Ascending aorta (tissue), 2 donors: ENCODE data around the gene TRABD. TPM values are rescaled to one million over a fixed set of nuclear protein-coding genes. Genes with fewer than 3 reads are reported as not detected.
"Not testable (repeated sequence)": the region's sequence is repeated elsewhere in the genome, so short reads cannot be mapped to it uniquely, and the experiment has no call there.

Experiments
- DNase-seq, 2 donors: peaks; one replicate each; pipeline ENCODE4 v3.0.0-alpha.2; 2019; ENCODE audit warnings: low spot score in 2 of 2
- H3K27ac ChIP-seq, 2 donors: fragments of 200-600 bp; sonication (generic); one replicate each; pipeline ENCODE4 v1.5.1; 2016 to 2017; ENCODE audit warnings: mild to moderate bottlenecking in 1 of 2
- H3K27me3 ChIP-seq: fragments of 200-600 bp; sonication (generic); one replicate; pipeline ENCODE4 v1.5.1; 2017
- H3K36me3 ChIP-seq, 2 donors: fragments of 200-600 bp; sonication (generic); one replicate each; pipeline ENCODE4 v1.5.1; 2016
- H3K4me1 ChIP-seq, 2 donors: fragments of 200-600 bp; sonication (generic); one replicate each; pipeline ENCODE4 v1.5.1; 2016 to 2017; ENCODE audit warnings: mild to moderate bottlenecking in 1 of 2
- H3K4me3 ChIP-seq, 2 donors: fragments of 200-600 bp; sonication (generic); one replicate each; pipeline ENCODE4 v1.5.1; 2016 to 2017; ENCODE audit warnings: mild to moderate bottlenecking in 1 of 2
- H3K9me3 ChIP-seq, 2 donors: fragments of 200-600 bp; sonication (generic); one replicate each; pipeline ENCODE4 v1.5.1; 2016
- intact Hi-C: fragments of 100-400 bp; cut with DNase I; formaldehyde crosslinking; loops from one replicate; pipeline ENCODE4 v1.15.1; 2023
- total RNA-seq: library from RNA; depleted of rRNA; stranded (reverse); fragments of >200 nt; gene quantifications from one replicate; pipeline ENCODE4 v1.1.0, GENCODE V29; 2016
- TF ChIP-seq, protein P1 (sequence below), 3 experiments: fragments of 200-600 bp in 2 of 3; fragments of 450-650 bp in 1 of 3; sonication (generic) in 2 of 3; IDR thresholded peaks; one replicate each; pipeline ENCODE4 v1.5.1; 2016 to 2019; ENCODE audit warnings: antibody characterized with exemption in 3 of 3, mild to moderate bottlenecking in 1 of 3, moderate library complexity in 1 of 3

The TRABD gene
- total RNA-seq, 1 donor from 2014 or later = 91.4 TPM

DNA sequence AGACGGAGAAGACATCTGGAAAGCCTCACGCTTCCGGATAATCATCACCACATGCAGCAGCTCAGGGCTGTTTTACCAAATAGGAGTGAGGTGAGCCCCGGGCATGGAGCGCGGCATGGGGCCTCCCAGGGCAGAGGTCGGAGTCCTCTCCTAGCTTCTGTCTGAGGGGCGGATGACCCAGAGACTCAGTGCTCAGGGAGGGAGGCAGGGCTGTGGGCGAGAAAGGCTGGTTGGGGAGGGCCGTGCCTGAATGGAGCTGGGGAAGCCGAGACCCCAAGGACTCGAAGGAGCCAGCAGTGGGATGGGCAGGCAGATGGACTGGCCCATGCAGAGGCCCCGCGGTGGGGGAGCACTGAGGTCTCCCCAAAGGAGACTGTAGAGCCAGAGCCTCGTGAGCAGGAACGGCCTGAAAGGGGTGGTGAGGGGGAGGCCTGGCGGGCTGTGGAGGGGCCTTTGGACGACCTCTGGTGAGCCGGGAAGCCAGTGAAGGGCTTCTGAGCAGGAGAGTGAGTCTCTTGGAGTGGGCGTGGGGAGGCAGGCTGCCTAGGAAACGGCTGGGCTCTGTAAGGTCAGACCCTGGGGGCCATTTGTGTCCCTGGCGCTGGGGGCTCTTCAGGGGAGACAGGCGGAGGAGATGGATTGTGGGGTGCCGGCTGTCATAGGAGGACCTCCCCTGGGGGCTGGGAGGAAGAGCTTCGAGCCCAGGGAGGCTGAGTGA lies 39.8 kb upstream of the TRABD start:
- H3K27me3 ChIP-seq = peaks cover 1% of the 10 kb centered on the region
- H3K4me1 ChIP-seq = no peaks in the 10 kb centered on the region
- no peak overlapping the region for H3K4me3 ChIP-seq
- TF ChIP-seq, protein P1, sequence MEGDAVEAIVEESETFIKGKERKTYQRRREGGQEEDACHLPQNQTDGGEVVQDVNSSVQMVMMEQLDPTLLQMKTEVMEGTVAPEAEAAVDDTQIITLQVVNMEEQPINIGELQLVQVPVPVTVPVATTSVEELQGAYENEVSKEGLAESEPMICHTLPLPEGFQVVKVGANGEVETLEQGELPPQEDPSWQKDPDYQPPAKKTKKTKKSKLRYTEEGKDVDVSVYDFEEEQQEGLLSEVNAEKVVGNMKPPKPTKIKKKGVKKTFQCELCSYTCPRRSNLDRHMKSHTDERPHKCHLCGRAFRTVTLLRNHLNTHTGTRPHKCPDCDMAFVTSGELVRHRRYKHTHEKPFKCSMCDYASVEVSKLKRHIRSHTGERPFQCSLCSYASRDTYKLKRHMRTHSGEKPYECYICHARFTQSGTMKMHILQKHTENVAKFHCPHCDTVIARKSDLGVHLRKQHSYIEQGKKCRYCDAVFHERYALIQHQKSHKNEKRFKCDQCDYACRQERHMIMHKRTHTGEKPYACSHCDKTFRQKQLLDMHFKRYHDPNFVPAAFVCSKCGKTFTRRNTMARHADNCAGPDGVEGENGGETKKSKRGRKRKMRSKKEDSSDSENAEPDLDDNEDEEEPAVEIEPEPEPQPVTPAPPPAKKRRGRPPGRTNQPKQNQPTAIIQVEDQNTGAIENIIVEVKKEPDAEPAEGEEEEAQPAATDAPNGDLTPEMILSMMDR (IDR thresholded peaks at IDR 0.05) = no peak
- no peaks in the 10 kb centered on the region for H3K9me3 ChIP-seq
- intact Hi-C loops = loop anchor here (2.0 kb wide), 1 partner anchor 63 kb away; no protein-coding TSS in a partner anchor
- H3K27ac ChIP-seq = no peak overlapping the region
- no peaks in the 10 kb centered on the region for H3K36me3 ChIP-seq
- no peak for DNase-seq

DNA sequence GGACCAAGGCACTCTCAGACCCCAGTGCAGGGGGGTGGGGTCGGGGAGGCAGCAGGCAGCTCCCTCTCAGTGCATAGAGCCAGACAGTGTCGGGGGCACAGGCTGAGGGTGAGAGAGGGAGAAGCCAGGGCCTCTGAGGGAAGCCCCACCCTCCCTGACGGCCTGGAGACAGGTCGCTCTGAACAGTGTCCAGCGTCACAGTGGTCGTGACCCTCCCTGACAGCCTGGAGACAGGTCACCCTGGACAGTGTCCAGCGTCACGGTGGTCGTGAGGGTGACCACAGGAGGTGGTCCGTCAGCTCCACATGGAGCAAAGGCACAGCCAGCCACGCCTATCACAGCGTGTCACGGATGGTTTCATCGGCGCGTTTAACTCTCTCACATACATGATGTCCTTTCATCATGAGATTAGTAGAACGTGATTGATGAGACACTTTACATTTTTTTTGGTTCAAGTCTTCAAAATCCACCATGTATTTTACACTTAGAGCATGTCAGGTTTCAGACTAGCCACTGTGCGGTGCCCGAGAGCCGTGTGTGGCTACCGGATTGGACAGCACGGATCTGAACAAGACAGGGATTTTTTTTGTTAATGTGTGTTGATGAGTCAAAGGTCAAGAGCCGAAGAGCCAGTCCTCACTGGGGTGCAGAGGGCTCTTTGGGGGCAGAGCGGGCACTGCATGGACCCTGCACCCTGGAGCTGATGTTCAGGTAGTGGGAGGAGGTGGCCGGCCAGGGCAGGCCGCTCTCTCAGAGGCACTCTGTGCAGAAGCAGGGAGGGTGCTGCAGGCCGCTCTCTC lies 39.1 kb upstream of the TRABD start:
- no peaks in the 10 kb centered on the region for H3K4me1 ChIP-seq
- H3K27me3 ChIP-seq = peaks cover 4% of the 10 kb centered on the region
- H3K27ac ChIP-seq = no peak overlapping the region
- peak in 1 of 2 donors; percentile 62 for DNase-seq
- H3K36me3 ChIP-seq = no peaks in the 10 kb centered on the region
- no peak overlapping the region for H3K4me3 ChIP-seq
- intact Hi-C loops = loop anchor here (2.0 kb wide), 1 partner anchor 62 kb away; no protein-coding TSS in a partner anchor
- H3K9me3 ChIP-seq = no peaks in the 10 kb centered on the region
- TF ChIP-seq, protein P1 (IDR thresholded peaks at IDR 0.05) = peak; percentile 34 to 53 (median 43)

DNA sequence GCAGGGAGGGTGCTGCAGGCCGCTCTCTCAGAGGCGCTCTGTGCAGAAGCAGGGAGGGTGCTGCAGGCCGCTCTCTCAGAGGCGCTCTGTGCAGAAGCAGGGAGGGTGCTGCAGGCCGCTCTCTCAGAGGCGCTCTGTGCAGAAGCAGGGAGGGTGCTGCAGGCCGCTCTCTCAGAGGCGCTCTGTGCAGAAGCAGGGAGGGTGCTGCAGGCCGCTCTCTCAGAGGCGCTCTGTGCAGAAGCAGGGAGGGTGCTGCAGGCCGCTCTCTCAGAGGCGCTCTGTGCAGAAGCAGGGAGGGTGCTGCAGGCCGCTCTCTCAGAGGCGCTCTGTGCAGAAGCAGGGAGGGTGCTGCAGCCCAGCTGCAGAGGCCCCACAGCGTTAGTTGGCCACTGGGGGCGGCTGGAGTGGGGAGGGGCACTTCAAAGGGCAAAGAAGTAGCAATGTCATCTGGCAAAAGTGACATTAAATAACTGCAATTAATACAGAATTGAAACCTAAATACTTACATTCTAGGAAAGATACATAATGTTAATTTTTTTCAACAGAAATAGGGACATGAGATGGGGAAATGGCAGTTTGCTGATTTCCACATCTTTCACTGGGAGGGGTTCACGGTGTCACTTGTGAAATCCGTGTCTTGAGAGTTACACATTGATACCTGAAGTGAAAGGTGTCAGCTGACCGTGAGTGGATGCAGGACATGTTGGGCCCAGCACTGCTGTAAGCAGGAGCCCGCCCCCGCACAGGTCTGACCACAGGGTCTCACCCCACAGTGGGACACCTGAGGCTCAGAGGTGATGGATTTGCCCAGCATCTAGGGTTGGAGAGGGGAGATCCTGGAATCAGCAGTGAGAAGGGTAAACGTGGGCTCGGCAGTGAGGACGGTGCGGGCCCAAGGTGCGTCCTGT lies 38.2 kb upstream of the TRABD start:
- not testable (repeated sequence) for H3K27ac ChIP-seq, H3K27me3 ChIP-seq, H3K9me3 ChIP-seq, H3K4me1 ChIP-seq, H3K36me3 ChIP-seq, H3K4me3 ChIP-seq, DNase-seq
- intact Hi-C loops = loop anchor here (2.0 kb wide), 1 partner anchor 61 kb away; no protein-coding TSS in a partner anchor

DNA sequence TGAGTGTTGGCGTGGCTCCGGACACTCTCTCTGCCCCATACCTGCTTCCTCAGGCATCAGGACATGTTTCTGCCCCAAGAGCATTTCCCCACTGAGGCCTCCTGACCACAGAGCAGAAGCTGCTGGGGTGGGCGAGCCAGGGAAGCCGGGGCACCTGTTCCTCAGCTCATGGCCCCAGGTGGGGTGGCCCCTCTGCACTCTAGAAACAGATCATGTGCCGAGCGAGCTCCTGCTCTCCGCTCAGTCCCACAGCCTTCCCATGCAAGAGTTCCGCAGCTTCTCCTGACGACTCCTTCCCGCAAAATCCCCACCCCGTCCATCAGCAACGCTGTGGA lies 37.6 kb upstream of the TRABD start:
- no peak for DNase-seq
- Histone ChIP-seq H3K27me3 (peaks cover 4% of the 10 kb centered on the region), H3K9me3 (no peaks in the 10 kb centered on the region), H3K27ac (no peak overlapping the region), H3K36me3 (no peaks in the 10 kb centered on the region), H3K4me3 (no peak overlapping the region), H3K4me1 (no peaks in the 10 kb centered on the region)
- TF ChIP-seq, protein P1 (IDR thresholded peaks at IDR 0.05) = no peak
- intact Hi-C loops = no loop called here

DNA sequence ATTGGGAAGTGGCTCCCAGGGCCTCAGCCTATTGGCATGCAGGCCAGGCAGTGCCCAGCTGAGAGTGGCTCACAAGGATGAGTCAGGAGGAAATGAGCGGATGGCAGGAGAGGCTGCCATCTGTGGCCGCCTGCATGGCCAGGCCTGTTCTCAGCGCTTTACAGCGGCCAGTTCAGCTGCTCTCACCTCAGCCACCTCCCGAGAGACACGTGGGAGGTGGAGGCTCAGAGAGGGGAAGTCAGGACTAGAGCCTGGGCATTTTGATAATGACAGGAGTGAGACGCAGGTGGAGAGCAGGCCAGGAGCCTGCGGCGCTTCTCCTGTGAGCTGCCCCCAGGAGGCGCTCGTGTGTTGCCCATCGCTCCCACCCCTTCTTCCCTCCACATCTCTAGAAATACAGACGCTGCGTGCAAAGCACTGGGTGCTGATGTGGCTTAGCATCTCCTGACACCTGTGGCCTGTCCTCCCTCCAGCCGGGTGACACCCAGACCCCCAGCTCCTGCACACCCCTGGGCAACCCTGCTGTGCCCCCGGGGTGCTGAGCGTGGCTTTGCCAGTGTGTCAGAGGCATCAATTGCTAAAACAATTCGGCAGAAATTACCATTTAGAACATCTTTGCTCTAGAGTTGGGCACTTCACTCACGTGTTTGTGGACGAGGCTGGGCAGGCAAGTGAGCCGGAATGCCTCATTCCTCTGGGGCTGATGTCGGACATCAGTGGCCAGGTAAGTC lies 36.6 kb upstream of the TRABD start:
- Histone ChIP-seq H3K4me3 (no peak overlapping the region), H3K27ac (no peak overlapping the region), H3K36me3 (no peaks in the 10 kb centered on the region), H3K9me3 (no peaks in the 10 kb centered on the region), H3K27me3 (peaks cover 4% of the 10 kb centered on the region), H3K4me1 (no peaks in the 10 kb centered on the region)
- intact Hi-C loops = no loop called here
- no peak for DNase-seq
- TF ChIP-seq, protein P1 (IDR thresholded peaks at IDR 0.05) = peak; percentile 8 to 65 (median 37)
